HEK293 (cell line): ENCODE measurements around the gene USF1.

Experiments used
- CTCF ChIA-PET: fragments of 350-600 bp; formaldehyde crosslinking; extraction: SDS; loops from one replicate; lab custom pipeline; 2021; ENCODE audit warnings: antibody characterized with exemption; lab: Yijun Ruan, JAX
- POLR2A ChIA-PET: fragments of 300-600 bp; formaldehyde crosslinking; extraction: SDS; loops from one replicate; lab custom pipeline; 2020; ENCODE audit warnings: antibody characterized with exemption, inconsistent platforms; lab: Yijun Ruan, JAX
- H3K27ac ChIP-seq: fragments of 200-500 bp; sonication (Bioruptor generic); 2 replicates; pipeline ENCODE4 v1.5.1; 2014; ENCODE audit warnings: low read depth, low read length, control low read depth, inconsistent platforms; ENCODE audit errors: extremely low read depth
- H3K36me3 ChIP-seq, 2 experiments: fragments of 200-500 bp in 1 of 2; sonication (Bioruptor generic) in 1 of 2; 1 replicate in 1 of 2; 2 replicates in 1 of 2; pipeline ENCODE4 v1.5.1; 2014 to 2017; ENCODE audit warnings: inconsistent platforms in 2 of 2, low read length in 2 of 2; ENCODE audit not compliant: control insufficient read depth in 2 of 2, insufficient read depth in 1 of 2
- H3K4me1 ChIP-seq: fragments of 200-500 bp; sonication (Bioruptor generic); 2 replicates; pipeline ENCODE4 v1.5.1; 2014; ENCODE audit warnings: mild to moderate bottlenecking, low read length, inconsistent platforms; ENCODE audit not compliant: control insufficient read depth, insufficient read depth
- H3K4me3 ChIP-seq: 2 replicates; pipeline ENCODE4 v1.5.1; 2011; ENCODE audit warnings: low read depth, mild to moderate bottlenecking, control low read depth, low read length, moderate library complexity
- H3K9me3 ChIP-seq: fragments of 200-500 bp; sonication (Bioruptor generic); 2 replicates; pipeline ENCODE4 v1.5.1; 2014; ENCODE audit warnings: low read depth, low read length, inconsistent platforms; ENCODE audit not compliant: control insufficient read depth, insufficient read depth
- CTCF ChIP-seq: fragments of 450-650 bp; formaldehyde crosslinking; IDR thresholded peaks from 2 replicates; pipeline ENCODE4 v1.5.1; 2016; ENCODE audit warnings: missing biosample characterization, missing genetic modification characterization
- OSR2 ChIP-seq: fragments of 450-650 bp; formaldehyde crosslinking; IDR thresholded peaks from 2 replicates; pipeline ENCODE4 v1.5.1; 2016; ENCODE audit warnings: missing biosample characterization, missing genetic modification characterization
- PBX3 ChIP-seq: sonication (generic); formaldehyde crosslinking; IDR thresholded peaks from 2 replicates; pipeline ENCODE4 v1.8.1; 2022; ENCODE audit warnings: mild to moderate bottlenecking, moderate library complexity, missing genetic modification reagents
- TRIM28 ChIP-seq: IDR thresholded peaks from 2 replicates; pipeline ENCODE4 v1.6.1; 2011; ENCODE audit warnings: low read length, control low read depth, borderline replicate concordance
- ZBTB6 ChIP-seq: fragments of 450-650 bp; formaldehyde crosslinking; IDR thresholded peaks from 2 replicates; pipeline ENCODE4 v1.5.1; 2017; ENCODE audit warnings: missing biosample characterization, missing genetic modification characterization
- ZEB2 ChIP-seq: fragments of 450-650 bp; formaldehyde crosslinking; IDR thresholded peaks from 2 replicates; pipeline ENCODE4 v1.5.1; 2016; ENCODE audit warnings: missing biosample characterization, missing genetic modification characterization
- ZFHX2 ChIP-seq: fragments of 450-650 bp; formaldehyde crosslinking; conservative IDR thresholded peaks from 2 replicates; pipeline ENCODE4 v1.5.1; 2016; ENCODE audit warnings: missing biosample characterization, missing genetic modification characterization
- ZNF133 ChIP-seq: fragments of 450-650 bp; formaldehyde crosslinking; IDR thresholded peaks from 2 replicates; pipeline ENCODE4 v1.5.1; 2016; ENCODE audit warnings: missing biosample characterization, missing genetic modification characterization
- ZNF2 ChIP-seq: fragments of 450-650 bp; formaldehyde crosslinking; IDR thresholded peaks from 2 replicates; pipeline ENCODE4 v1.5.1; 2016; ENCODE audit warnings: missing biosample characterization, missing genetic modification characterization
- ZNF211 ChIP-seq: fragments of 450-650 bp; formaldehyde crosslinking; IDR thresholded peaks from 2 replicates; pipeline ENCODE4 v1.5.1; 2016; ENCODE audit warnings: low read depth, missing biosample characterization, missing genetic modification characterization
- ZNF223 ChIP-seq: fragments of 450-650 bp; formaldehyde crosslinking; IDR thresholded peaks from 2 replicates; pipeline ENCODE4 v1.5.1; 2016; ENCODE audit warnings: missing biosample characterization, missing genetic modification characterization
- ZNF37A ChIP-seq: fragments of 450-650 bp; IDR thresholded peaks from 2 replicates; pipeline ENCODE4 v1.5.1; 2018; ENCODE audit warnings: missing biosample characterization, missing genetic modification characterization
- ZNF544 ChIP-seq: fragments of 450-650 bp; formaldehyde crosslinking; IDR thresholded peaks from 2 replicates; pipeline ENCODE4 v1.5.0; 2017; ENCODE audit warnings: missing biosample characterization, missing genetic modification characterization
- ZNF549 ChIP-seq: fragments of 450-650 bp; IDR thresholded peaks from 2 replicates; pipeline ENCODE4 v1.5.1; 2018; ENCODE audit warnings: missing biosample characterization, missing genetic modification characterization, mild to moderate bottlenecking, inconsistent platforms, moderate library complexity
- ZNF596 ChIP-seq: fragments of 450-650 bp; IDR thresholded peaks from 2 replicates; pipeline ENCODE4 v1.5.0; 2018; ENCODE audit warnings: missing biosample characterization, mild to moderate bottlenecking, missing genetic modification characterization, moderate library complexity
- ZNF654 ChIP-seq: fragments of 450-650 bp; formaldehyde crosslinking; IDR thresholded peaks from 2 replicates; pipeline ENCODE4 v1.5.1; 2016; ENCODE audit warnings: low read depth, missing biosample characterization, missing genetic modification characterization
- ZNF837 ChIP-seq: fragments of 450-650 bp; formaldehyde crosslinking; IDR thresholded peaks from 2 replicates; pipeline ENCODE4 v1.5.1; 2016; ENCODE audit warnings: missing biosample characterization, missing genetic modification characterization
- TF ChIP-seq, protein P1 (sequence below): IDR thresholded peaks from 2 replicates; pipeline ENCODE4 v1.6.1; 2011; ENCODE audit warnings: mild to moderate bottlenecking, low read depth, low read length, borderline replicate concordance
- TF ChIP-seq, protein P2 (sequence below): fragments of 450-650 bp; formaldehyde crosslinking; IDR thresholded peaks from 2 replicates; pipeline ENCODE4 v1.5.1; 2016; ENCODE audit warnings: missing biosample characterization, missing genetic modification characterization, borderline replicate concordance

The USF1 gene

GRCh38 chr1:160997323-160998038 is 48.3 kb downstream of the USF1 start:
- Histone ChIP-seq H3K9me3 (no peaks in the 10 kb centered on the region), H3K4me1 (peaks cover 5% of the 10 kb centered on the region), H3K36me3 (peaks cover 5 to 48% of the 10 kb centered on the region in 2 experiments), H3K27ac (no peak overlapping the region), H3K4me3 (no peak overlapping the region)
- ChIA-PET POLR2A (interaction anchor here (0.8 to 3.3 kb wide), 5 partner anchors 24 to 136 kb away, joined by 3 to 15 read pairs (median 5); partner anchors contain the start of genes F11R and USF1), CTCF (interaction anchor here (0.5 to 4.3 kb wide), 24 partner anchors 9 to 216 kb away, joined by 3 to 60 read pairs (median 4); partner anchors contain the start of genes F11R, KLHDC9 and USF1)
- TF ChIP-seq ZNF596 (tag by site-specific recombination) (no peak), ZNF837 (no peak), CTCF (tag by site-specific recombination) (peak; percentile 54; the same call in 1 of the 2 replicates), ZNF549 (tag by site-specific recombination) (no peak), PBX3 (CRISPR knock-in tag) (no peak), ZNF133 (peak; percentile 99), ZNF2 (tag by site-specific recombination) (0 out of 2 replicates have a peak, but pooled peaks have one; percentile 28), ZNF654 (peak; percentile 37), ZNF37A (tag by site-specific recombination) (no peak), TRIM28 (no peak), ZNF211 (tag by site-specific recombination) (no peak), OSR2 (peak; percentile 29; the same call in 1 of the 2 replicates), ZNF544 (no peak), ZNF223 (tag by site-specific recombination) (no peak), ZBTB6 (no peak), ZFHX2 (tag by site-specific recombination) (no peak), ZEB2 (tag by site-specific recombination) (no peak)
- TF ChIP-seq, protein P1, sequence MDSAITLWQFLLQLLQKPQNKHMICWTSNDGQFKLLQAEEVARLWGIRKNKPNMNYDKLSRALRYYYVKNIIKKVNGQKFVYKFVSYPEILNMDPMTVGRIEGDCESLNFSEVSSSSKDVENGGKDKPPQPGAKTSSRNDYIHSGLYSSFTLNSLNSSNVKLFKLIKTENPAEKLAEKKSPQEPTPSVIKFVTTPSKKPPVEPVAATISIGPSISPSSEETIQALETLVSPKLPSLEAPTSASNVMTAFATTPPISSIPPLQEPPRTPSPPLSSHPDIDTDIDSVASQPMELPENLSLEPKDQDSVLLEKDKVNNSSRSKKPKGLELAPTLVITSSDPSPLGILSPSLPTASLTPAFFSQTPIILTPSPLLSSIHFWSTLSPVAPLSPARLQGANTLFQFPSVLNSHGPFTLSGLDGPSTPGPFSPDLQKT: no peak
- TF ChIP-seq, protein P2, sequence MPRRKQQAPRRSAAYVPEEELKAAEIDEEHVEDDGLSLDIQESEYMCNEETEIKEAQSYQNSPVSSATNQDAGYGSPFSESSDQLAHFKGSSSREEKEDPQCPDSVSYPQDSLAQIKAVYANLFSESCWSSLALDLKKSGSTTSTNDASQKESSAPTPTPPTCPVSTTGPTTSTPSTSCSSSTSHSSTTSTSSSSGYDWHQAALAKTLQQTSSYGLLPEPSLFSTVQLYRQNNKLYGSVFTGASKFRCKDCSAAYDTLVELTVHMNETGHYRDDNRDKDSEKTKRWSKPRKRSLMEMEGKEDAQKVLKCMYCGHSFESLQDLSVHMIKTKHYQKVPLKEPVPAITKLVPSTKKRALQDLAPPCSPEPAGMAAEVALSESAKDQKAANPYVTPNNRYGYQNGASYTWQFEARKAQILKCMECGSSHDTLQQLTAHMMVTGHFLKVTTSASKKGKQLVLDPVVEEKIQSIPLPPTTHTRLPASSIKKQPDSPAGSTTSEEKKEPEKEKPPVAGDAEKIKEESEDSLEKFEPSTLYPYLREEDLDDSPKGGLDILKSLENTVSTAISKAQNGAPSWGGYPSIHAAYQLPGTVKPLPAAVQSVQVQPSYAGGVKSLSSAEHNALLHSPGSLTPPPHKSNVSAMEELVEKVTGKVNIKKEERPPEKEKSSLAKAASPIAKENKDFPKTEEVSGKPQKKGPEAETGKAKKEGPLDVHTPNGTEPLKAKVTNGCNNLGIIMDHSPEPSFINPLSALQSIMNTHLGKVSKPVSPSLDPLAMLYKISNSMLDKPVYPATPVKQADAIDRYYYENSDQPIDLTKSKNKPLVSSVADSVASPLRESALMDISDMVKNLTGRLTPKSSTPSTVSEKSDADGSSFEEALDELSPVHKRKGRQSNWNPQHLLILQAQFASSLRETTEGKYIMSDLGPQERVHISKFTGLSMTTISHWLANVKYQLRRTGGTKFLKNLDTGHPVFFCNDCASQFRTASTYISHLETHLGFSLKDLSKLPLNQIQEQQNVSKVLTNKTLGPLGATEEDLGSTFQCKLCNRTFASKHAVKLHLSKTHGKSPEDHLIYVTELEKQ: no peak
